Measurements from ENCODE around the gene HSH2D. TPM values are rescaled to one million over a fixed set of nuclear protein-coding genes. Genes with fewer than 3 reads are reported as not detected.

The HSH2D gene
- total RNA-seq, 1 experiment from 2014 or later: 0.42 TPM

DNA sequence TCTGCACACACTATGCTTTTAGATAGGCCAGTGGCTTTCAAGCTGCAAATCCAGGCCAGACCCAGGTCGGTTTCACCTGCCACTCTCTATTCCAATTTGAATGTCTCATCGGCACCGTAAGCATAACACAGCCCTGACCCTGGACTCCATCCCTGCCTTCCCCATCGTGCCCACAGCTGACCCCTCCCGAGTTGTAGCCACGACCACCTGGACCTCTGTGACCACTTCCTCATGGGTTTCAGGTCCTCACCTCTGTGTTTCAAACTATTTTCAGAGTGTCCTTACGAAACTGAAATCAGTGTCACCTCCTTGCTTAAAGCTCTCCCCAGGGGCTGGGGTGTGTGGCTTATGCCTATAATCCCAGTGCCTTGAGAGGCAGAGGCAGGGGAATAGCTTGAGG lies 9.0 kb upstream of the HSH2D start:
- no peak for DNase-seq
- H3K4me1 ChIP-seq: no peaks in the 10 kb centered on the region

DNA sequence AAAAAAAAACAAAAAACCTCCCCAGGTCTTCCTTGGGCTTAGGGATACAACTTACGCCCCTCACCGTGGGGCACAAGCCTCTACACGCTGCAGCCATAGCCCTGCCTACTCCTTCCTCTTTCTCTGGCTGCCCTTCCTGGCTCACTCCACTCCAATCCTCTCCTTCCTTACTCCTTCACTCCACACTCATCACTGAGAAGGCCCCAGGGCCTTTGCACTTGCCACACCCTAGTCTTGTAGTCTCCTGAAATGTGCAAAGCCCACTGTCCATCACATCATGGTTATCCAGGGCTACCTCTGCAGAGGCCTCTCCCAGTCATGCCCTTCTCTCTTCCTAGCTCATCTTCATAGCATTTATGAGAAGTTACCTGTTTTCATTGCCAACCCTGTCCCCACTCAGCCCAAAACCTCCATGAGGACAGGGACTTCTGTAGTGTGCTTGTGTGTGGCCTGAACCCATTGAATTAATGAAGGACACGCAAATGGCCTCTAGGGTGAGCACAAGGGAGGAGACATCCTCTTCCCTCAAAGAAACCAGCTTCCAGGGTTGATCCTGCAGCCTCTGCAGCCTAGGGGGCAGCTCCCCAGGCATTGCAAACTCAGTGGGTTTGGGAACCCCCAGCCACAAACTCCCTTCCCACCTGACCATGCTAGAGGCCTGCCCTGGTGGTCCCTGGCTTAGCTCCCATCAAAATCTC lies 7.9 kb upstream of the HSH2D start:
- H3K27me3 ChIP-seq: no peaks in the 10 kb centered on the region
- DNase-seq: no peak

More for the DNA sequence above, 9.0 kb upstream of the HSH2D start:
- Histone ChIP-seq H3K27ac (no peak overlapping the region), H3K9me3 (replicated peaks) (no peaks in the 10 kb centered on the region), H3K4me3 (no peak overlapping the region), H3K27me3 (no peaks in the 10 kb centered on the region), H3K36me3 (peaks cover 30% of the 10 kb centered on the region)

DNA sequence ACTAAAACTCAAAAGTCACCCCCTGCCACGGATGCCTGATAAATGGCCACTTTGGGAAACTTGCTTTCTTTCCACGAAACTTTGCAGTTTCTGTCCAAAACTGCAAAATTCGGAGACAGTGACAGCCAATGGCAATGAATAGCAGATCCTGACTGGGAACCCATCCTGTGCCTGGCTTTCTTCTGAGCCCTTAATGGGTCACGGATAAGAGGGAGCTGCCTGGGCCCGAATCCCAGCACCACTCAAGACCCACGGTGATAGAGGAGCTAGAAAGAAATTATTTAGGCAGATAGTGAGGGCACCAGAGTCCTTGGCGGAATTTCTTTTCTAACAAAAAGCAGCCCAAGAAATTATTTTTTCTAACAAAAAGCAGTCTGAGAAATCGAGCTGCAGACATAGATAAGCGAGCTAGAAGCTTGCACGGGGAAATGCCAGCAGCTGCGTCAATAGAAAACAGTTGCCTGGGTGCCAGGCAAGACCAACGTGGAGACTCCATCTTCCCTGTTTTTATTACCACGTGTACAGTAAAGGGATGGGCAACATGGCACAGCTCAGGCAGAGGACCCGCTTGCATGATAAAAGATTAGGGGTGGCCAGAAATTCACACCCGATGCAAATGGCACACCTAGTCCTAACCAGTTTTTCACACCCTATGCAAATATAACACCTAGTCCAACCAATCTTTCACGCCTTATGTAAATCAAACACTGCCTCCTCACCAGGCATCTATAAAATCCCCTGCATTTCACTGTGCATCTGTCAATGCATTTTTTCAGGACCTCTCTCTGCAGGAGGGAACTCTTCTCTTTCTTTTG lies 7.1 kb upstream of the HSH2D start:
- Histone ChIP-seq H3K4me3 (no peak overlapping the region), H3K9me3 (replicated peaks) (no peaks in the 10 kb centered on the region), H3K36me3 (peaks cover 22% of the 10 kb centered on the region), H3K27ac (no peak overlapping the region; the same call in 1 of the 2 replicates), H3K4me1 (no peaks in the 10 kb centered on the region), H3K27me3 (no peaks in the 10 kb centered on the region)
- peak; percentile 33 to 46 for DNase-seq

More for the DNA sequence above, 7.9 kb upstream of the HSH2D start:
- Histone ChIP-seq H3K9me3 (replicated peaks) (no peaks in the 10 kb centered on the region), H3K36me3 (peaks cover 27% of the 10 kb centered on the region), H3K27ac (no peak overlapping the region), H3K4me3 (no peak overlapping the region), H3K4me1 (no peaks in the 10 kb centered on the region)

DNA sequence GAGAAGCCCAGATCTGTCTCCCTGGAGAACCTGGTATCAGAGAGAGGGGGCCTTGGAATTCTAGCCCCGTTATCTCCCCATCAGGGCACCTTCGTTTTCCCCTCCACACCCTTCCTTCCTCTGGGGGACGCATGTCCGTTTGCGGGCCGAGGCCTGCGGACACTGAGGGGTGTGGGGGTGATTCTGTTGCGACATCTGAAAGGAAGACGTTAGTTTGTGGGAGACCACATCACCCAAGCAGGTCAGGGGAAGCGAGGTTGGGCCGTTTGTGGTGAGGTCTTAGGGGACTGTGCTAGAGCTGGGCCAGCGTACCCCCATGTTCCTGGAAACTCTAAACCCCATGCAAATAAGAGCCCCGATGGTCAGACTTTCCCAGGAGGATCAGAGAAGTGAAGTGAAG lies 3.7 kb upstream of the HSH2D start:
- H3K4me1 ChIP-seq: peaks cover 5% of the 10 kb centered on the region; the same call in 1 of the 2 replicates
- no peak overlapping the region for H3K27ac ChIP-seq
- no peaks in the 10 kb centered on the region for H3K9me3 ChIP-seq (replicated peaks)
- no peaks in the 10 kb centered on the region for H3K36me3 ChIP-seq
- H3K27me3 ChIP-seq: no peaks in the 10 kb centered on the region
- DNase-seq: no peak
- no peak overlapping the region for H3K4me3 ChIP-seq

DNA sequence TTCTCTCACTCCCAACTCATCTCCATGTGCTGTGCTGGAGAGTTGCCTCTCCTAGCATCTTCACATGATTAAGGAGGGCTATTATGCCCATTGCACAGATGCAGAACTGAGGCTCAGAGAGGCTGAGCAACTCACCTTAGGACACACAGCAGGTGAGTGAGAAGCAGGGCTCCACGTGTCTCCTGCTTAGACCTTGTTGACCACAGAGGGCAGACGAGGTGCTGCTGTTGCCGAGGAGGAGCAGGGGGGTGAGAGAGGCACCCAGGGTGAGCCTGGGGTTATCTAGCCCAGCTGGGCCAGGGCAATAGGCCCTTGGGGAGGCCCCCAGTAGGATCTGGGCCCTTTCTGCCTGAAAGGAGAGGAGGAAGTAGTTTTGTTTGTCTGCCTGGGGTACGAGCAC lies 2.4 kb upstream of the HSH2D start:
- H3K4me3 ChIP-seq: no peak overlapping the region
- H3K27me3 ChIP-seq: no peaks in the 10 kb centered on the region
- H3K4me1 ChIP-seq: peaks cover 12% of the 10 kb centered on the region; the same call in 1 of the 2 replicates
- H3K36me3 ChIP-seq: no peaks in the 10 kb centered on the region
- no peak for DNase-seq
- no peak overlapping the region for H3K27ac ChIP-seq
- no peaks in the 10 kb centered on the region for H3K9me3 ChIP-seq (replicated peaks)

DNA sequence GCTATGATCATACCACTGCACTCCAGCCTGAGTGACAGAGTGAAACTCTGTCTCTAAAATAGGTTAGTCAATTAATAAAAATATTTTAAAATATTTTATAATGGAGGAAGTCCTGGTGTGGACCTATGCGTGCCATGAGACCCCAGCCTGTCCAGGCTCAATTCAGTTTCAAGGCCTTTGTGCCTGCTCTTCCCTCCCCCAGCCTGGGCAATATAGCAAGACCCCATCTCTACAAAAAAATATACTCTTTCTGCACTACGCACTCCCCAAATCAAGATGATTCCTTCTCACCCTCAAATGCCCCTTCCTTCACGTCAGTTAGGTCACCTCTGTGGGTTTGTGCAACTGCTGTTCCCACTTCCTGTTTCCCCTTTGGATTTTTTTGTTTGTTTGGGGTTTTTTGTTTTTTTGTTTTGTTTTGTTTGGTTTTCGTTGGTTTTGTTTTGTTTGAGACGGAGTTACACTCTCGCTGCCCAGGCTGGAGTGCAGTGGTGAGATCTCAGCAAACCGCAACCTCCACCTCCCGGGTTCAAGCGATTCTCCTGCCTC lies 1.4 kb upstream of the HSH2D start:
- Histone ChIP-seq H3K27me3 (no peaks in the 10 kb centered on the region), H3K36me3 (no peaks in the 10 kb centered on the region), H3K9me3 (replicated peaks) (no peaks in the 10 kb centered on the region), H3K4me1 (peaks cover 13% of the 10 kb centered on the region; the same call in 1 of the 2 replicates), H3K27ac (no peak overlapping the region), H3K4me3 (no peak overlapping the region)
- no peak for DNase-seq

DNA sequence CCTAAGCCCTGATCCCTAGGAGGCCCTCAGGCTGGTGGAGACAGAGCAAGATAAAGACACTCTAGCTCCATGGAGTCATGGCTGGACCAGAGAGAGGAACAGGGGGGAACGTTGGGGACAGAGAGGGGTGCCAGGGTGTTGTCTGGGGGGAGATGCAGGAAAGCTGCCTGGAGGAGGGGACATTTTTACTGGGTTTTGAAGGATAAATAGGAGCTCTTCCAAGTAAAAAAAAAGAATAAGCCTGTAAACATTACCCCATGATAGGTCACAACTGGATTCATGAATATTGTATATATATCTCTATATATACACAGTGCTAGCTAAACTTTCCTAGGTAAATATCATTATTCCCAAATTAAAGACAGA lies 714 bp downstream of the HSH2D start:
- H3K4me3 ChIP-seq: no peak overlapping the region
- DNase-seq: no peak
- H3K27ac ChIP-seq: no peak overlapping the region
- no peaks in the 10 kb centered on the region for H3K27me3 ChIP-seq
- no peaks in the 10 kb centered on the region for H3K9me3 ChIP-seq (replicated peaks)
- H3K4me1 ChIP-seq: peaks cover 21% of the 10 kb centered on the region
- H3K36me3 ChIP-seq: no peaks in the 10 kb centered on the region

DNA sequence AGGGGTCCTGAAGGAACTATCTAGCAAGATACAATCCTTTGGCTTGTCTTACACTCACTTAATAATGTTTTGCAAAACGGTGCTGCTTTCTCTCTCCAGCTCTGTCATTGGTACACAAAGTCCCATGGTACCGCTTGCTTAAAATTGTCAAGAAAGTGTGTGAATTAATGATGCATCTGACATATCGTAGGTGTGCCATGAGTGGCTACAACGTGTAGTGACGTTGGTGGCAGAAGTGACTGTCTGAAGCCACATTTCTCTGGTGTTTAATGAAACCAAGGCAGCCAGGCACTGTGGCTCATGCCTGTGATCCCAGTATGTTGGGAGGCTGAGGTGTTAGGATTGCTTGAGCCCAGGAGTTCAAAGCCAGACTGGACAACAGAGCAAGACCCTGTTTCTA lies 2.6 kb downstream of the HSH2D start:
- Histone ChIP-seq H3K27me3 (no peaks in the 10 kb centered on the region), H3K36me3 (no peaks in the 10 kb centered on the region), H3K9me3 (replicated peaks) (no peaks in the 10 kb centered on the region), H3K27ac (no peak overlapping the region), H3K4me3 (no peak overlapping the region), H3K4me1 (peaks cover 36% of the 10 kb centered on the region)
- no peak for DNase-seq

DNA sequence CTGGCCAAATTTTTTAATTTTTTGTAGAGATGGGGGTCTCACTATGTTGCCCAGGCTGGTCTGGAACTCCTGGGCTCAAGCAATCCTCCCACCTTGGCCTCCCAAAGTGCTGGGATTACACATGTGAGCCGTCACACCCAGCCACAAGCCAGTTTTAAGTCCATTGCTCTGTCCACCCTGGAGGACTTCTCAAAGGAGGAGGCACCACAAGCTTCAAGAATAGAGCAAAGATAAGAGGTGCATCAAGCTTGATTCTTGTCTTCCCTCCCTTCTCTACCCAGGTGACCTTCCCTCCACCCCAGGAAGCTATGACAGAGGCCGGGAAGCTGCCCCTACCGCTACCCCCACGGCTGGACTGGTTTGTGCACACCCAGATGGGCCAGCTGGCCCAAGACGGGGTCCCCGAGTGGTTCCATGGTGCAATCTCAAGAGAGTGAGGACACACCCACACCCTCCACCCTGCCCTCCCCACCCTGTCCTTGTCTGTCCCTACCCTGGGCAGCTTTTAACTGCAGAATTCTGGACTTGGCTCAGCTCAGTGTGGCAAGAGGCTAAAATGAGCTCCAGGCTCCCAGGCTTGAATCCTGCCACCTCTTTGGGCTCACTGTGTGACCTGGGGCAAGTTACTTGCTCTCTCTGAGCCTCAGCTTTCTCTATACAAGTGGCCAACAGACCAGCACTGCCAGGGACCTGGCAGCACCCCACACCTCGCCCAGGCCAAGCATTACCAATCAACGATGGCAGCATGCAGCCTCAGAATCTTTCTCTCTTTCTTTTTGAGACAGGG lies 5.2 kb downstream of the HSH2D start:
- peak overlapping the region; percentile 92 for H3K27ac ChIP-seq
- H3K27me3 ChIP-seq: no peaks in the 10 kb centered on the region
- H3K36me3 ChIP-seq: no peaks in the 10 kb centered on the region
- DNase-seq: no peak
- no peak overlapping the region for H3K4me3 ChIP-seq
- H3K4me1 ChIP-seq: peaks cover 35% of the 10 kb centered on the region
- H3K9me3 ChIP-seq (replicated peaks): no peaks in the 10 kb centered on the region

DNA sequence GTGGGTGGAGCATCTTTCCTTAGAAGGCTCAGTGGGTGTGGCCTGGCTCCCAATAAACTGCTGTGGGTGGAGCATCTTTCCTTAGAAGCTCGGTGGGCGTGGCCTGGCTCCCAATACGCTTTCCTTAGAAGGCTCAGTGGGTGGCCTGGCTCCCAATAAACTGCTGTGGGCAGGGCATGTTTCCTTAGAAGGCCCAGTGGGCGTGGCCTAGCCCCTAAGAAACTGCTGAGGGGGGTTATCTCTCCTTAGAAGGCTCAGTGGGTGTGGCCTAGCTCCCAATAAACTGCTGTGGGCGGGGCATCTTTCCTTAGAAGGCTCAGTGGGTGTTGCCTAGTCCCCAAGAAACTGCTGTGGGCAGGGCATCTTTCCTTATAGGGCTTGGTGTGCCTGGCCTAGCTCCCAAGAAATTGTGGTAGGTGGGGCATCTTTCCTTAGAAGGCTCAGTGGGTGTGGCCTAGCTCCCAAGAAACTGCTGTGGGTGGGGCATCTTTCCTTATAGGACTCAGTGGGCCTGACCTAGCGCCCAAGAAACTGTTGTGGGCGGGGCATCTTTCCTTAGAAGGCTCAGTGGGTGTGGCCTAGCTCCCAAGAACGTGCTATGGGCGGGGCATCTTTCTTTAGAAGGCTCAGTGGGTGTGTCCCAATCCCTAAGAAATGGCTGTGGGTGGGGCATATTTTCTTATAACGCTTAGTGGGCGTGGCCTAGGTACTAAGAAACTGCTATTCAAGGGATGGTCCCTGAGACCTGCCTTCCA lies 10.3 kb downstream of the HSH2D start:
- no peak overlapping the region for H3K4me3 ChIP-seq
- 0 out of 2 replicates have a peak, but pooled peaks cover 3% of the 10 kb centered on the region for H3K27me3 ChIP-seq
- H3K9me3 ChIP-seq (replicated peaks): no peaks in the 10 kb centered on the region
- no peaks in the 10 kb centered on the region for H3K36me3 ChIP-seq
- H3K27ac ChIP-seq: no peak overlapping the region
- H3K4me1 ChIP-seq: peaks cover 22% of the 10 kb centered on the region
- DNase-seq: peak; percentile 44 to 66

DNA sequence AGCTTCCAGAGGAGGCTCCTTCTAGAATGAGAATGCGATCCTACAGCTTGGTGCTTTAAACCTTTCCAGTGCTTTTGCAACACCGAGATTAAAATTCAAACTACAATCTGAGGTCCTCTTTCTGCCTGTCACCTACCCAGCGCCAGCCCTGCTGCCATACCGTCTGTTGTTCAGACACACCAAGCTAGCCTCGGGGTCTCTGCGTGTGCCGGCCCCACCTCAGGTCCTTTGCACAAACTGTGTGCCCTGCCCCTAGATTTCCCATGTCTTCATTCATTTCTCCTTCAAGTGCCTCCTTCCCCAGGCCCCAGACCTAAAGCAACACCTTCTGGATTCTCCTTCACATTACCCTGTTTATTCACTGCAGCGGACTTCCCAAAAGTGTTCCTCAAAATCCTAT lies 11.1 kb downstream of the HSH2D start:
- Histone ChIP-seq H3K36me3 (no peaks in the 10 kb centered on the region), H3K4me3 (no peak overlapping the region), H3K4me1 (peaks cover 18% of the 10 kb centered on the region), H3K27me3 (0 out of 2 replicates have a peak, but pooled peaks cover 3% of the 10 kb centered on the region), H3K9me3 (replicated peaks) (no peaks in the 10 kb centered on the region), H3K27ac (no peak overlapping the region)
- no peak for DNase-seq

DNA sequence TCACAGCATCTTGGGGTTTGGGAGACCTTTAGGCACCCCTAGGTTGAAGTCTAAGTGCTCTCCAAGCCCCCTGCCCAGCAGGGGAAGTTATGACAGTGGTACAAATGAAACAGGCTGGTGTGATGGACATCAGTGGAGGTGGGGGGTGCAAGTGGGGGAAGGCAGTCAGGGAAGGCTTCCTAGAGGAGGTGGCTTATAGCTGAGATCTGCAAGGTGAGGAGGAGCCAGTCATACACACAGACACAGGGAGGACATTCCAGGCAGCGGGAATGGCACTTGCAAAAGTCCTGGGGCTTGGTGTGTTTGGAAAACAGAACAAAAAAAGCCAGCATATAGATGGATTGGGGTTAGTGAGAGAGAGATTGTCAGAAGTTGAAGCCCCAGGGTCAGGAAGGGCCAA lies 11.6 kb downstream of the HSH2D start:
- Histone ChIP-seq H3K36me3 (no peaks in the 10 kb centered on the region), H3K27ac (no peak overlapping the region), H3K27me3 (0 out of 2 replicates have a peak, but pooled peaks cover 3% of the 10 kb centered on the region), H3K9me3 (replicated peaks) (no peaks in the 10 kb centered on the region), H3K4me1 (peaks cover 12% of the 10 kb centered on the region), H3K4me3 (no peak overlapping the region)
- no peak for DNase-seq

DNA sequence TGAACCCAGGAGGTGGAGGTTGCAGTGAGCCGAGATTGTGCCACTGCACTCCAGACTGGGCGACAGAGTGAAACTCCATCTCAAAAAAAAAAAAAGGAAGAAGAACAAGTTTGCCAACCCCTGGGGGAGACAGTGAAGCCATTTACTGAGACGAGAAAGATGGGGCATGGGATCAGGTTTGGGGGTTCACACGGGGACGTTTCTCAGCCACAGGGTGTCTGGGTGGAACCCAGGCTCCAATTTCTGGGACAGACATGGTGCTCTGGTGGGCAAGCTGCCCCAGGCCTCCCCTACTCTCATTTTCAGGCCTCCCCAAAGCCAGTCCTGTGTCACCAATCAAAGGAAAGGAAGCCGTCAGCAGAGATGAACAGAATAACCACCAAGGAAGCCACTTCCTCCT lies 13.4 kb downstream of the HSH2D start:
- Histone ChIP-seq H3K4me3 (no peak overlapping the region), H3K4me1 (peaks cover 9% of the 10 kb centered on the region; the same call in 1 of the 2 replicates), H3K9me3 (replicated peaks) (no peaks in the 10 kb centered on the region), H3K27ac (no peak overlapping the region), H3K36me3 (no peaks in the 10 kb centered on the region), H3K27me3 (0 out of 2 replicates have a peak, but pooled peaks cover 3% of the 10 kb centered on the region)
- no peak for DNase-seq

DNA sequence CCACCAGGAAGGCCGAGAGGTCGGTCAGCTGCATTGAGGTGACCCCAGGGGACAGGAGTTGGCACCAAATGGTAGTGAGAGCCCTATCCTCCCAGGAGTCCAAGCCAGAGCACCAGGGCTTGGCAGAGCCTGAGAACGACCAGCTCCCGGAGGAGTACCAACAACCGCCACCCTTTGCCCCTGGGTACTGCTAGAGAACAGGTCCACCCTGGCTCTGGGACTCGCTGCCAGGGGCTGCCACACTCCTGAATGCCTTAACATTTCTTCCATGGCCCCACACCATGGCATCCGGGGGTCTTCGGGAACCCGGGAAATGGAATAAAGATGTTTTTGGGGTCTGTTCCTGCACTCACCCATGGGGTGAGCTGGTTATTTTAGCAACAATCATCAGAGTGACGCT lies 14.1 kb downstream of the HSH2D start:
- Histone ChIP-seq H3K27ac (no peak overlapping the region), H3K9me3 (replicated peaks) (no peaks in the 10 kb centered on the region), H3K4me3 (no peak overlapping the region), H3K36me3 (no peaks in the 10 kb centered on the region), H3K27me3 (0 out of 2 replicates have a peak, but pooled peaks cover 3% of the 10 kb centered on the region), H3K4me1 (peaks cover 6% of the 10 kb centered on the region; the same call in 1 of the 2 replicates)
- no peak for DNase-seq
